Activated gamma-delta T cell (primary cell): Measurements from ENCODE around the gene ZNF3.
"Not testable (repeated sequence)": the region's sequence is repeated elsewhere in the genome, so short reads cannot be mapped to it uniquely, and the experiment has no call there.

ENCODE experiments used
- DNase-seq: peaks from one replicate; lab custom pipeline; 2025; lab: John Stamatoyannopoulos, UW
- total RNA-seq, 2 donors: gene quantifications; one replicate each; lab custom pipeline; 2026; lab: John Stamatoyannopoulos, UW

ZNF3 gene
- 72.8 to 79.8 reads per million in 2 donors for total RNA-seq

GRCh38 chr7:100081535-100082102, at the start of gene ZNF3:
ZNF3 (minus strand) TSS chr7:100081723; CDS start chr7:100077357, 4,366 bp downstream.
- DNase-seq, result peak; percentile 93

- peak; percentile 44 for DNase-seq
Observed at GRCh38 chr7:100130608-100131453, 49.3 kb upstream of the ZNF3 start.

GRCh38 chr7:100130220-100130607, 48.7 kb upstream of the ZNF3 start:
- DNase-seq, result not testable (repeated sequence)

DNA sequence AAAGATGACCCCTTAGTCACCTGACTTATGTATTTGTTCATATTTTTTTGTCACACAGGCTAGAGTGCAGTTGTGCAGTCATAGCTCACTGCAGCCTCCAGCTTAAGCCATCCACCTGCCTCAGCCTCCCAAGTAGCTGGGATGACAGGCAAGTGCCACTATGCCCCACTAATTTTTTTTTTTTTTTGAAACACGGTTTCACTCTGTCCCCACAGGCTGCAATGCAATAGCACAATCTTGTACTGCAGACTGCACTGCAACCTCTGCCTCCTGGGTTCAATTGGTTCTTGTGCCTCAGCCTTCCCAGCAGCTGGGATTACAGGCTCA, 47.1 kb upstream of the ZNF3 start:
- DNase-seq, result no peak

DNA sequence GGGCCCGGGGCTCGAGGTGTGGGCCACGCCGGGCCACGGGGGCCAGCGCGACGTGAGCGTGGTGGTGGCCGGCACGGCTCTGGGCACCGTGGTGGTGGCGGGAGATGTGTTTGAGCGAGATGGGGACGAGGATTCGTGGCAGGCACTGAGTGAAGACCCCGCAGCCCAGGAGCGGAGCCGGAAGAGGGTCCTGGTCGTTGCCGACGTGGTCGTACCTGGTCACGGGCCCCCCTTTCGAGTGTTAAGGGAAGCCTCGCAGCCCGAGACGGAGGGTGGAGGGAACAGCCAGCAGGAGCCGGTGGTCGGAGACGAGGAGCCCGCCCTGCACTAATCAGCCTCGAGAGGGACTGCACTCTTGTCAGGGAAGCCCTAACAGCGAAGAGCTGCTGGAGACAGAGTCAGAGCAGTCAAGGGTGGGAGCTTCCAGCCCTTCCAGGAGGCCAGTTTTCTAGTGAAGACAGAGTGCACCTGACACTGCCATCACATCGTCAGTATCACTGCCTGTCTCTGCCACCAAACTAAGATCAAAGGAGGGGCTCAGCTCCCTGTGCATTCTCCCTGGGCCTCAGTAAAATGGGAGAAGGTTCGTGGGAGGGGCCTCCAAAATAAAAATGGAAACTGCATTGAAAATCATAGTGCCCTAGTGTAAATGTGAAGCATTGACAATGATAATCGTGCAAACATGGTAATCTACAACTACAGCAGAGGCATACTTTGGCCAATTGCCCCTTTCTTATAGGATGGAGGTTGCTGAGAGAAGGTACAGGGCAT, 46.5 kb upstream of the ZNF3 start:
- DNase-seq, result no peak

DNA sequence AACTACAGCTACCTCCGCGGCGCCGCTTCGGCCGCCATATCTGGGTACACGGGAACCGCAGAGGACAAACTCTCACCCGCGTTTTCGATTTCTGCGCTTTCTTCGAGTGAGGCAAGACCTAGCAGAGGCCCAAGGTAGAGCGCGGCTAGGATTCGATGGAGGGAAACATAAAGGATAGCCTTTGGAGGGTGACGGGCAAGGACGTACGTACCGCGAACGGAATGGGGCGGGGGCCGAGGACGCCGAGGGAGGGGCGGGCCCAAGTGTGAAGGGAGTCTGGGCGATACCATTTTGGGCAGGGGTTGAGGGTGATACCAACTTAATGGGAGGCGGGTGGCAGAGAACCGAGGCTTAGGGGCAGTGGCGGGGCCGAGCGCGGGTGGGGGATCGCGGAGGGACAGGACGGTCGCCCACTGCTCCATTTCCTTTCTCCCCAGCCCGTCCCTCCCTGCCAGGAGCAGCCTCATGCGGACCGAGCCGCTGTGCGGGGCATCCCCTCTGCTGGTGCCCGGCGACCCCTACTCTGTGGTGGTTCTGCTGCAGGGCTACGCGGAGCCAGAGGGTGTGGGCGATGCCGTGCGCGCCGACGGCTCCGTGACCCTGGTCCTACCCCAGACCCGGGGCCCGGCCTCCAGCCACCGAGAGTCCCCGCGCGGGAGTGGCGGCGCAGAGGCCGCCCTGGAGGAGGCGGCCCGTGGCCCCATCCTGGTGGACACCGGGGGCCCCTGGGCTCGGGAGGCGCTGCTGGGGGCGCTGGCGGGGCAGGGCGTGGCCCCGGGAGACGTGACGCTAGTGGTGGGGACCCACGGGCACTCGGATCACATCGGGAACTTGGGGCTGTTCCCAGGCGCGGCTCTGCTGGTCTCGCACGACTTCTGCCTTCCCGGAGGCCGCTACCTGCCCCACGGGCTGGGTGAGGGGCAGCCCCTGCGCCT, 45.7 kb upstream of the ZNF3 start, which contains the start of gene MBLAC1:
MBLAC1 (plus strand) TSS at position 37 of the 935 bp plus-strand sequence; CDS start at position 466, 429 bp downstream.
- peak; percentile 68 for DNase-seq

DNA sequence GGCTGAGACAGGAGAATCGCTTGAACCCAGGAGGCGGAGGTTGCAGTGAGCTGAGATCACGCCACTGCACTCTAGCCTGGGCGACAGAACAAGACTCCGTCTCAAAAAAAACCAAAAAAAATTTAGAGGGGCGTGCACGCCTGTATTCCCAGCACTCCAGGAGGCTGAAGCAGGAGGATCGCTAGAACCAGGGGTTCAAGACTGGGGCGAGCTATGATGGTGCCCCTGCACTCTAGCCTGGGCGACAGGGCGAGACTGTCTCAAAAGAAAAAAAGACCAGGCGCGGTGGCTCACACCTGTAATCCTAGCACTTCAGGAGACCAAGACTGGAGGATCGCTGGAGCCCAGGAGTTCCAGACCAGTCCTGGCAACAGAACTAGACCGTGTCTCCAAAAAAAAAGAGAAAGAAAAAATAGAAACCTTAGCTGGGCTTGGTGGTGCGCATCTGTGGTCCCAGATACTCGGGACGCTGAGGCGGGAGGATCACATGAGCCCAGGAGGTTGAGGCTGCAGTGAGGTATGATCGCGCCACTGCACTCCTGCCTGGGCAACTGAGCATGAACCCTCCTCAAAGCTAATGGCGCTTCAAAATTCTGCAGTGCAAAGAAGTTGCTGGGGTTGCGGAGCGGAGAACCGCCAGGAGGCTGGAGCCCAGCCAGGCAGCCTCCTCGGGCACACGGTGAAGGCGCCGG, 44.9 kb upstream of the ZNF3 start:
- no peak for DNase-seq

- DNase-seq, result no peak
Observed at GRCh38 chr7:100124301-100125230, 43.0 kb upstream of the ZNF3 start.

- DNase-seq, result no peak
Observed at GRCh38 chr7:100122568-100122967, 41.0 kb upstream of the ZNF3 start.

DNA sequence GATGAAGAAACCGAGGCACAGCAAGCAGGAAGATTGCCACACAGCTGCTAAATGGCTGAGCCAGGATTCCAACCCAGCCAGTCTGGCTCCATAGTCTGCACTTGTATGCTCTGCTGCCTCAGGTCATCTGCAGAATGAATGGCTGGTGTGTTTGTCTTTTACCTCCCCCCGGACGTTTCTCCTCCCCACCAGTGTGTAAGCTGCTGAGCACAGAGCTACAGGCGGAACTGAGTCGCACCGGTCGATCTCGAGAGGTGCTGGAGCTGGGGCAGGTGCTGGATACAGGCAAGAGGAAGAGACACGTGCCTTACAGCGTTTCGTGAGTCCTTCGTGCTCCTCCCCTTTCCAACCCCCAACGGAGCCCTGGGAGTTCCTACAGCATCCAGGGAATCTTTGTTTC, 40.5 kb upstream of the ZNF3 start:
- no peak for DNase-seq

DNA sequence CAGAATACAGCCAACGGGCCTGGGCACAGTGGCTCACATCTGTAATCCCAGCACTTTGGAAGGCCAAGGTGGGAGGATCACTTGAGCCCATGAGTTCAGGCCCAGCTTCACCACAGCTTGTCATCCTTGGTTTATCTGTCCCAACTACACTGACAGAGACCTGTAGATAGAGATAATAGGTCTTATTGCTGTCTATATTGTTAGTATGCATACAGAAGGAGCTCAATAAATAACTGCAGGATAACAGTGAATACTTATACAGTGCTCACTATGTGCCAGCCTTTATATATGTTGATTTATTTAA, 39.2 kb upstream of the ZNF3 start:
- no peak for DNase-seq

- DNase-seq, result no peak
Observed at GRCh38 chr7:100119970-100120732, 38.6 kb upstream of the ZNF3 start.

DNA sequence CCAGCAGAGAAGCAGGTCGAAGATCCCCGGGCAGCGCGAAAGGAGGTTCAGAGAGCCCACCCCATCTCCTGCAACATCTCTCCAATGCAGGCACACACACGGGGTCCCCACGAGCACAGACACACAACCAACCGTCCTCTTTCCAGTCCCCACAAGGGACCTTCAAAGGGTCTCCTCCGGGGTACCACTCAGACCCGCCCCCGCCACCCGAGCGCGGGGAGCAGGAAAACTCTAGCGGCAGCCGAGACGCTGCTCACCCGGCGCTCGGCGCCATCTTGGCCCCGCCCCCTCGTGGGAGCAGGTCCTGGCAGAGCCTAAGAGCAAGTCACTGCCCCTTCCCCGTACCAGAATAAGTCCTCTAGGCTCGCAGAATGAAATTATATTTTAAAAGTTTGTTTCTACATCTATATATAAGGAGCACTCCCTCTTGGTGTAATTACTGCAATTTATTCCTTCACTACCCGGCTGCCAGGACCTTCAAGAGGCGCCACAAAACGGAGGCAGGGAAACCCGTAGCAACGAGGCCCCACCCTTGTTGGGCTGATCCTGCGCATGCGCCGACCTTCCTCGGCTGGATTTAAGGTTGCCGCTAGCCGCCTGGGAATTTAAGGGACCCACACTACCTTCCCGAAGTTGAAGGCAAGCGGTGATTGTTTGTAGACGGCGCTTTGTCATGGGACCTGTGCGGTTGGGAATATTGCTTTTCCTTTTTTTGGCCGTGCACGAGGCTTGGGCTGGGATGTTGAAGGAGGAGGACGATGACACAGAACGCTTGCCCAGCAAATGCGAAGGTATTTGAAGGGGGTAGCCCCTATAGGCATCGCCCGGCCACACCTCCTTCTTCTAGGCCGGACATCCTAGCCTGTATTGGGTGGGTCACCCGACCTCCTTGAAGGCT, 37.8 kb upstream of the ZNF3 start, which contains the start of the genes CNPY4 and TAF6:
CNPY4 (plus strand) TSS at position 563 of the 898 bp plus-strand sequence; CDS start at position 674, 111 bp downstream.
TAF6 (minus strand) TSS at position 287 of the 898 bp plus-strand sequence. CDS start 5,149 bp downstream, outside the sequence.
- peak; percentile 78 for DNase-seq

DNA sequence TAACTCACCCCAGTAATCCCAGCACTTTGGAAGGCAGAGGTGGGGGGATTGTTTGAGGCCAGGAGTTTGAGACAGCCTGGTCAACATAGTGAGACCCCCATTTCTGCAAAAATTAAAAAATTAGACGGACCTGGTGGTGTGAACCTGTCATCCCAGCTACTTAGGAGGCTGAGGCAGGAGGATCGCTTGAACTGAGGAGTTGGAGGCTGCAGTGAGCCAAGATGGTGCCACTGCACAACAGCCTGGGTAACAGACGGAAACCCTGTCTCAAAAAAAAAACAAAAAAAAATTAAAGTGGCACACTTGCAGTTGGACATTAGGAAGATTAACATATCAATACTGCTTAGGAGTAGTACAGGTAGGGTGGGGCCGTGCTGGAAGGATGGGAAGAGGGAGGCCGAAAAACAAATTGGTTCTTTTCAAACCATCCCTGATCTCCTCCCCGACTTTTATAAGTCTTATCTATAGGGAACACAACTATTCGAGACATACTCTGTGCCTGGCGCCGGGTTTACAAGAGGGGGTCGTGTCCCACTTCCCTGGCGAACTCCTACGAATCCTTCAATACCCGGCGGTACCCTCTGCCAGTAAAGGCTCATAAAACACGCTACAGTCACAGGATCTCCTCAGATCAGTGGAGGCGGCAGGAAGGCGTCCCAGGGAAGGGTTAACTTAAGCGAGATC, 37.0 kb upstream of the ZNF3 start:
- DNase-seq, result no peak

DNA sequence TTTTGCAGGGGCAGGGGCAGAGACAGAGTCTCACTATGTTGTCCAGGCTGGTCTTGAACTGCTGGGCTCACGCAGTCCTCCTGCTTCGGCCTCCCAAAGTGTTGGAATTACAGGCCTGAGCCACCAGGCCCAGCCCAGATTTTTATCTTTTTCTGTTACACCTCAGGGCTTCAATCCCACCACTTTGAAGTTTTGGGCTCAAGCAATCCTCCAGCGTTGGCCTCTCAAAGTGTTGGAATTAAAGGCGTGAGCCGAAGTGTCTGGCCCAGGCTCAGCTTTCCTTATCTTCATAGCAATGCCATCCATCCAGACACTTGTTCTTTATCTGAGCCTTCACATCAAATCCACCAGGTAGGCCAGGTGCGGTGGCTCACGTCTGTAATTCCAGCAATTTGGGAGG, 33.5 kb upstream of the ZNF3 start:
- DNase-seq, result no peak

DNA sequence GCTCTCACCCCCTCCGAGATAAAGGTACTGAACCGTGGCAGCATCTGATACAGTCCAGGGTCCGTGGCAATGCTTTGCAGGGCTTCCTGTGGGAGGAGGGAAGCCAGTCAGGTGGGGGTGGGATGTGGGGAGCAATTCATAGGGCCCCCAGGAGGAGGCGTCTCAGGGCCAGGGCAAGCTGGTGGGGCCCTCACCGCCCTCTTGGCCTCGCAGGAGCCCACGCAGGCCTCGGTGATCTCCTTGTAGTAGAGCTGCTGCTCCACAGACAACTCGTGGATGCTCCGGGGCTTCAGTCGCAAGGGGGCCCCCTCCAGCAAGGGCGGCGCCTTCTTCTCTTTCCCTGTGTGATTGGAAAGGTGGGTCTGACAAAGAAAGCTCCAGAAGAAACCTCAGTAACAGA, 30.4 kb upstream of the ZNF3 start:
- no peak for DNase-seq

- DNase-seq, result no peak
Observed at GRCh38 chr7:100111156-100111555, 29.6 kb upstream of the ZNF3 start.
